Retinal pigment epithelial cell (primary cell): ENCODE data around the gene FNTB.

Experiments used
- DNase-seq: peaks from one replicate; pipeline ENCODE4 v3.0.0-alpha.2; 2010; ENCODE audit warnings: low read depth
- H3K4me3 ChIP-seq: 2 replicates; pipeline ENCODE4 v1.5.1; 2011; ENCODE audit warnings: mild to moderate bottlenecking, low read length, control low read depth, moderate library complexity
- TF ChIP-seq, protein P1 (sequence below): conservative IDR thresholded peaks from 2 replicates; pipeline ENCODE4 v1.5.1; 2011; ENCODE audit warnings: low read depth, low read length, control low read depth, inconsistent platforms

Gene FNTB

DNA sequence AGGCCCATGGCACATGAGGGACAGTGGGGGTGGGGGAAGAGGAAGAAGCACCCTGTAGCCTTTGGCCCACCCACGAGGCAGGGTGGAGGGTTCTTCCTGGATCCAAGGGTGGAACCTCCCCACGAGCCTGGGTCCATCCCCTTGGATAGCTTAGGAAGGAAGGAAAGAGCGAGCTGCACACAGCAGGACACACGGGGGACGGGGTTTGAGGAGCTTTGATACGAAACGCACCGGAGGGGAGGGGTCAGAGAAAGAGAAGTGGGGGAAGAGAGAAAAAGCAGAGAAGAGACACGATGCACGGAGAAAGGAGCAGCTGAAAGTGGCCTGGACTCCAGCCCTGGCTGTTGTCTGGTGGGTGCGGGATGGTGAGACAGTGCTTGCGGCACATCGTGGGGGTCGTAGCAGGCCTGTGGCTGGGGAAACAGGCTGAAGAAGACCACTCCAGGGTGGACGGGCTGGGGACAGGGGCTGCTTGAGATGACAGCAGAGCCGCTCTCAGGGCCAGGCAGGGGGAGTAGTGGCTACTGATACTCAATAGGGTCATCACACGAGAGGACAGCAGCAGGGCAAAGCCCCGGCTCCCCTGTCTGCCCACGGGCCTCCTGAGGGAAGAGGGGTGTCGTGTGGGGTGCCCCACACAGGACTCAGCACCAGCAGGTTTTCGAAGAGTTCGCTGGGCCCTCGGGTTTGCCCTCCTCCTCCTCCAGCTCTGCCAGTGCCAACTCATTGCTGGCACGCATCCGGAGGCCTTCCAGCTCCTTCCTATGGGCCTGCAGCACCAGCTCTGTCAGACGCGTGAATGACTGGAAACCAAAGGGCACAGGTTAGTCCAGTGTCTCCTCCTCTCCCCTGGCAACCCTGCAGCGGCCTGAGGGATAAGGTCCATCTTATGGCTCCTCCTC is 38.7 kb upstream of the FNTB start:
- TF ChIP-seq, protein P1, sequence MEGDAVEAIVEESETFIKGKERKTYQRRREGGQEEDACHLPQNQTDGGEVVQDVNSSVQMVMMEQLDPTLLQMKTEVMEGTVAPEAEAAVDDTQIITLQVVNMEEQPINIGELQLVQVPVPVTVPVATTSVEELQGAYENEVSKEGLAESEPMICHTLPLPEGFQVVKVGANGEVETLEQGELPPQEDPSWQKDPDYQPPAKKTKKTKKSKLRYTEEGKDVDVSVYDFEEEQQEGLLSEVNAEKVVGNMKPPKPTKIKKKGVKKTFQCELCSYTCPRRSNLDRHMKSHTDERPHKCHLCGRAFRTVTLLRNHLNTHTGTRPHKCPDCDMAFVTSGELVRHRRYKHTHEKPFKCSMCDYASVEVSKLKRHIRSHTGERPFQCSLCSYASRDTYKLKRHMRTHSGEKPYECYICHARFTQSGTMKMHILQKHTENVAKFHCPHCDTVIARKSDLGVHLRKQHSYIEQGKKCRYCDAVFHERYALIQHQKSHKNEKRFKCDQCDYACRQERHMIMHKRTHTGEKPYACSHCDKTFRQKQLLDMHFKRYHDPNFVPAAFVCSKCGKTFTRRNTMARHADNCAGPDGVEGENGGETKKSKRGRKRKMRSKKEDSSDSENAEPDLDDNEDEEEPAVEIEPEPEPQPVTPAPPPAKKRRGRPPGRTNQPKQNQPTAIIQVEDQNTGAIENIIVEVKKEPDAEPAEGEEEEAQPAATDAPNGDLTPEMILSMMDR: no peak
- no peak overlapping the region for H3K4me3 ChIP-seq
- DNase-seq: no peak

GRCh38 chr14:64948612-64949210 is 38.0 kb upstream of the FNTB start:
- no peak overlapping the region for H3K4me3 ChIP-seq
- DNase-seq: no peak
- TF ChIP-seq, protein P1: no peak

DNA sequence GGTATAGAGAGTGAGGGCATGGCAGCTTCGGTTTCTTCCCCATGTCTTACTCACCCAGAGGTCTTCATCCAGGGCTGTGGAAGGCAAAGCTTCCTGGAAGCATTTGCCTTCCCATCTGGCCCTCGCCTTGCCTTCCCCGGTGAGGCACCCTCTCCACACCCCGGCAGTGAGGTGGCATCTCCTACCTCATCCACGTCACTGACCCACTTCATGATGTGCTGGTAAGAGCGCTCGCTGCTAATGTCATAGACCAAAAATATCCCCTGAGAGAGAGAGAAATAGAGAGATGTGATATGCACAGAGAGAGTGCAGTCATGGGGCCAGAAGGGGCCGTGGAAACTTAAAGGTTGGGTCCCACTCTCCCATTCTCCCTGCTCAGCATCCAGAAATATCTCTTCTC is 35.8 kb upstream of the FNTB start:
- H3K4me3 ChIP-seq: no peak overlapping the region
- TF ChIP-seq, protein P1: no peak
- DNase-seq: no peak

GRCh38 chr14:64951291-64951690 is 35.4 kb upstream of the FNTB start:
- TF ChIP-seq, protein P1: no peak
- H3K4me3 ChIP-seq: no peak overlapping the region
- no peak for DNase-seq

DNA sequence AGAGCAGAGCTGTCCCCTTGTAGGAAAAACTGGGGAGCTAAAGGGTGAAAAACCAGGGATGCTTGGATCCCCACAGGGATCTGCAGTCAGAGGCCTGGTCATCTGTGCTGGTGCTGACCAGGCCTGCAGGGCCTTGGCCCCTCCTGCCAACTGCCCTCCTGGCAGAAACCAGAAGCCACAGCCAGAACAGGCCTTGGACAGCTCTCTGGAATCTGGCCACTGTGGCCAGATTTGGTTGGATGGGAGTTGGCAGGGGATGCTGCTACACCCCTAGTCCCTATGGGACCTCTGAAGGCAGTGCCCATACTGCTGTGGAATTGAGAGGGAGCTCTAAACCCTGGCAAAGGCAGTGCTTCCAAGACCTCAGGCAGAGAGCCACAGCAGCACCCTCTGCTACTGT is 35.0 kb upstream of the FNTB start:
- TF ChIP-seq, protein P1: no peak
- no peak overlapping the region for H3K4me3 ChIP-seq
- no peak for DNase-seq

- no peak overlapping the region for H3K4me3 ChIP-seq
- no peak for DNase-seq
- TF ChIP-seq, protein P1: no peak
These were observed 33.9 kb upstream of the FNTB start for GRCh38 chr14:64952598-64953309.
